Measurements from ENCODE around the gene ECE2.

Gene ECE2

DNA sequence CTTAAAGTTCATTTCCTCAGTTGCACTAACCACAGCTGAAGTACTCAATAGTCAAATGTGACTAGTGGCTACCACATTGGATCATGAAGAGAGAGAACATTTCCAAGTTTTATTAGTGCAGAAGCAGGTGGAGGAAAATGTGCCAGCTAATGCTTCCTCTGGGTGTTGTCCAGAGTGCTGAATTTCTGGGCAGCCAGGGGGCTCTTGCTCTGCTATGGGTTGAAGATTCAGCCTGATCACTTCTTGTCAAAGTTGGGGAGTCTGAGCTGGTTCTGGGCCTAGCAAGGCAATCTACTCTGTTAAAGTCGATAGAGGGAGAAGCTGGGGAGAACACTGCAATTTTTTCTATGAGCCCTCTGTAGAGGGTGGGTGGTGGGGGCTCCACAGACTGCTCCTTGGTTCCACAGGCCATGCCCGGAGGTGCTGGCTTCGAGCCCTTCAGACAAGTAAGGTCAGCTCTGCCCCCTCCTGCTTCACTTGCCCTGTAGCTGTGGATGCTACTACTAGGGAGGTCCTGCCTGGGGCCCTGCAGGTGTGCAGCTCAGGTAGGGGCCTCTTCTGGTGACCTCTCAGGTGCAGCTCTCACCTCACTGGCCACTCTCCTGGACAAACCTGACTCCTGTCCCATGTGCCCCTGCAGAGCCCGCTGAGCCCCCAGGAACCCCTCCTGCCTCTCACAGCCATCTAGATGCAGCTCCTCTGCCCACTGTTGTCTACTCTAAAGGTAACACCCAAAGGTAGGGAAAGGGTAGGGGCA, 35.3 kb upstream of the ECE2 start:
- no peak for DNase-seq (ENCODE audit: low read depth, low spot score)

DNA sequence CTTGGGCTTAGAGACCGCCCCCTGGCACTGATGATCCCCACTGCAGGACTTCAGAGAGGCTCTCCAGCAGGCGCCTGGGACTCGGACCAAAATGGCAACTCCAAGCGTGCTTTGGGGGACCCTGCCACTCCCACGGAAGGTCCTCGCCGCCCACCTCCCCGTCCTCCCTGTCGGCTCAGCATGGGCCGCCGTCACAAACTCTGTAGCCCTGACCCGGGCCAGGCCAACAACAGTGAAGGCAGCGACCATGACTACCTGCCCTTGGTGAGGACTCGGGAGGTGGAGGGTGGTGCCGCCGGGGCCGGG, 34.7 kb upstream of the ECE2 start:
- DNase-seq (ENCODE audit: low read depth, low spot score) = no peak

DNA sequence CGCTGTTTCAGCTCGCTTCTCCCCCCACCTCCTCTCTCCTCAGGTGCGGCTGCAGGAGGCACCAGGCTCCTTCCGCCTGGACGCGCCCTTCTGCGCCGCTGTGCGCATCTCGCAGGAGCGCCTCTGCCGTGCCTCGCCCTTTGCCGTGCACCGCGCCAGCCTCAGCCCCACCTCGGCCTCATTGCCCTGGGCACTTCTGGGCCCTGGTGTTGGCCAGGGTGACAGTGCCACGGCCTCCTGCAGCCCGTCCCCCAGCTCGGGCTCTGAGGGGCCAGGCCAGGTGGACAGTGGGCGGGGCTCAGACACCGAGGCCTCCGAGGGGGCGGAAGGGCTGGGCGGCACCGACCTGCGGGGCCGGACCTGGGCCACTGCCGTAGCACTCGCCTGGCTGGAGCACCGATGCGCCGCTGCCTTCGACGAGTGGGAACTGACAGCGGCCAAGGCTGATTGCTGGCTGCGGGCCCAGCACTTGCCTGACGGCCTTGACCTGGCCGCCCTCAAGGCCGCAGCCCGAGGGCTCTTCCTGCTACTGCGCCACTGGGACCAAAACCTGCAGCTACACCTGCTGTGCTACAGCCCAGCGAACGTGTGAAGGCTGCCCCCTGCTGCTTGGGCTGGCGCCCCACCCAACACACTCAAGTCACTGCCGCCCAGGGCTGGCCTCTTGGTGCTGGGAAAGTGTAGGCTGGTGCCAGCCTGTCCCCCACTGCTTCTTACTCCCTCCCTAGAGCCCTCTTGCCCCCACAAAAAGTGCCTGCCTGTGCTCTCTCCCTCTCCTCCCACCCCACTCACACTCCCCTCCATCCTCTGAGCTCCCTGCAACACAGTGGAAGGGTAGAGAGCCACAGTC, 34.1 kb upstream of the ECE2 start:
- DNase-seq (ENCODE audit: low read depth, low spot score) = no peak

GRCh38 chr3:184242297-184242685, 33.5 kb upstream of the ECE2 start:
- DNase-seq (ENCODE audit: low read depth, low spot score) = no peak

GRCh38 chr3:184248454-184249411, 27.1 kb upstream of the ECE2 start, which contains the start of gene ALG3:
TSS of gene ALG3 (minus strand) at chr3:184248962. CDS start at chr3:184248940, 22 bp downstream.
- peak; percentile 61 for DNase-seq (ENCODE audit: low read depth, low spot score)

DNA sequence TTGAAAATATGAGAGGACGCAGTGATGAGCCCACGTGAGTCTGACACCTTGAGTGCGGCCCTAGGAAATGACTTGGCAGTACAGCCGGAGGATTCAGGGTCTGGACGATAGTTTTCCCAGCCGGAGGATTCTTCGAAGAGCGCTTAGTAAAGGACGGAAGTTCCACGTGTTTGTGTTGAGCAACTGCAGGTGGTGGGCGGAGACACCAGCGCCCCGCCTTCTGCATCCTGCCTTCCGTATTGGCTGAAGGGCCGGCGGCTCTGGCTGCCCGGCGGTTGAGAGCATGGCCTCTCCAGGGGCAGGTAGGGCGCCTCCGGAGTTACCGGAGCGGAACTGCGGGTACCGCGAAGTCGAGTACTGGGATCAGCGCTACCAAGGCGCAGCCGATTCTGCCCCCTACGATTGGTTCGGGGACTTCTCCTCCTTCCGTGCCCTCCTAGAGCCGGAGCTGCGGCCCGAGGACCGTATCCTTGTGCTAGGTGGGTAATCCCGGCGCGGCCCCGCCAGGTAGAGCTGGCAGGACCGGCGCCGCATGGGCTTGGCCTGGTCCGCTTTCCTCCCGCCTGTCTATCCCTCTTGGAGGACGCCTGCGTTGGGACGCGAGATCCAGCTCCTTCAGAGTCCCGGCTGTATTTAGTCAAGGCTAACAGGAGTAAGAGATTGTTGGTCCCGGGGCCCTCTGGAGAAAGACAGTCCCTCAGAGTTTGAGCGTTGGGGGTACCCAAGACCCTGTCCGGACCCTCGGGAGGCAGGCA, 26.2 kb upstream of the ECE2 start, which contains the start of gene EEF1AKMT4:
TSS of gene EEF1AKMT4 (plus strand) at position 261 of the 755 bp plus-strand sequence. CDS start at position 284, 23 bp downstream.
- peak; percentile 89 for DNase-seq (ENCODE audit: low read depth, low spot score)

GRCh38 chr3:184250167-184250828, 25.5 kb upstream of the ECE2 start:
- DNase-seq (ENCODE audit: low read depth, low spot score) = peak; percentile 44

- no peak for DNase-seq (ENCODE audit: low read depth, low spot score)
Observed at GRCh38 chr3:184255291-184256039, 20.4 kb upstream of the ECE2 start.

- no peak for DNase-seq (ENCODE audit: low read depth, low spot score)
Observed at GRCh38 chr3:184257083-184257915, 18.5 kb upstream of the ECE2 start.

DNA sequence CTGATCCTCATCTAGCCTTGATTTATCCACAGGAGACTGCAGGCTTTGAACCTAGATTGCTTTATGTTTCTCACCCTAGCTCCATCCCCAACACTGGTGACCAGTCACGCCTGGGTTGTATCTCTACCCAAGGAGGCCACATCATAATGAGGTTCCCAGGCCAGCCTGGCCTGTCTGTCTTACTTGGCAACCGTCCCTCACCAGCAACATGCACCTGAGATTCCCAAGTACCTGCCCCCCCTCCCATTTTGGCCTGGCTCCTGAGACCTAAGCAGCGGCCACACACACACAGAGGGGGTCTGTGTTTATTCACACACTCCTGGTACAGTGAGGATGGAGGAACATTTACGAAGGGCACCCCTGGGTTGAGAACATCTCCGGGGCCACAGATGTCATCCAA, 16.9 kb upstream of the ECE2 start:
- no peak for DNase-seq (ENCODE audit: low read depth, low spot score)

DNA sequence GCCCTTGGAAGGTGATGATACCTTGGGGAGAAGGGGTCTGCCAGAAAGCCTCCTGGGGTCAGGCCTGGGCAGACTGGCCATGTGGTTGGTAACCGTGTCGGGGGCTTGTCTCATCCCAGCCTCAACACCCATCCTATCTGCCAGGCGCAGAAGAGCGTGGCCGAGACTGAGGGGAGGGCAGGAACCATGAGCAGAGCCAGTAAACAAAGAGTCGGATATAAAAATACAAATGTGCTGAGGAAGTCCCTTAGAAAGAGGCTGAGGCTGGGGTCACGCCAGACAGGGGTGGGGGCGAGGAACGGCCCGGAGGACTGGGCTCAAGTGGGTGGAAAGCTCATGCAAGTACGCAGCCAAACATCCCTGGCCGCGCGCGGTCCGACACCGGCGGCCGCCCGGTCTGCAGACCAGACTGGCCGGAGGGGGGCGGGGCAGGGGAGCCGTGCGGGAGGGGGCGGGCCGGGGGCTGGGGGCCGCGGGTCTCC, 16.4 kb upstream of the ECE2 start:
- DNase-seq (ENCODE audit: low read depth, low spot score) = no peak

DNA sequence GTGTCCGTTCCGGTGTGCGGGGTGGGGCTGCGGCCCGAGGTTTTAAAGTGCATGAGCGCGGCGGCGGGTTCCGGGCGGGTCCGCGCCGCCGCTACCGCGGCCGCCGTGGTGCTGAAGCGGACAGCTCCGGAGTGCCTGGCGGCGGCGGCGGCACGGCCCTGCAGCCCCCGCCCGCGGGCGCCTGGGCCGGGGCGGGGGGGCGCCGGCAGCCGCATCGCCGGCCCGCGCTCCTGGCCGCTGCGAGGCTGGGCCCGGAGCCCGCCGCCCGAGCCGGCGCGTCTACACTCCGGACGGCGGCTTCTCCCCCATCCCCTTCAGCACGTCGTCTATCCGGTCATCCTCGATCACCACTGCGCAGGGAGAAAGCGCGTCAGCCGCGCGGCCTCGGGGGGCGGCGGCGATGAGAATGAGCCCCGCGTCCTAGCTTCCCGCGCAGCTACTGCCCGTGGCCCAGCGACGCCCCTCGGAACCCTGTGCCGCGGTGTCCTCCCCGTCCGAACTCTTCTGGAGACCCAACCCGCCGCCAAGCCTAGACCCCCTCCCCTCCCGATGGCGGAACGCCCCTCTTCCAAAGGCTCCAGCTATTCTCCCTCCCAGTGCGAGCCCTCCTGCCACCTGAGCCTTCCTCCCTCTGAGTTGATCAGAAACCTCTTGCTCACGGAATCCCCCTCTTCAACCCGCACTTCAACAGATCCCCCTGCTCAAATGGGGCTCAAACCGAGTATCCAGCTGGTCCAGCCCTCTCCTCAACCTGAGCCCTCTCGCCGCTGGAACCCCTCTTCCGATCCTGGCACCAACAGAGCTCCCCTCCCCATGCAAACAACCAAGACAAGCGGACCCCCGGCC, 15.7 kb upstream of the ECE2 start:
- DNase-seq (ENCODE audit: low read depth, low spot score) = no peak

DNA sequence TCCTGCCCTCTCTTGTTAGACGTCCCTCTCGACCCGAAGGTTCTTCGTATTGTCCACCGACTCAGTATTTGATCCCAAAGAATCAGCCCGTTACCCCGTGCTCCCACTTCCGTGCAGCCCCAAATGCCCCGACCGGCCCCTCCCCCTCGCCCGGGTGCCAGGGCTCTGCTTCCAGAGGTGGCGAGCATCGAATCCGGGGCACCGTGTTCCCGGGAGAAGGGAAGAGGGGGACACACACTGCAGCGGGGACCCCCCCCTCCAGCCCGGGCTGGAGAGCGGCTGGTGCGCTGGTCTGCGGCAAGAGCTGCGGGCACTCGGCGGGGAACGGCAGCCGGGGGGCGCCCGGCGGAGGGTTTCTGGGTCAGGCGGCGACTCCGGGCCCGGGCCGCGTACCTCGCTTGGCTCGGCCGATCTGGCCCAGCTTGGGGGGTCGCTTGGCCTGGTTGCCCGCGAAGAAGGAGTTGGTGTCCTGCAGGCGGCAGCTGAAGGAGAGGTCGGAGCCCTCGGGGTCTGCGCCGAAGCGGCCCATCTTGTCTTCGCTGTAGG, 15.0 kb upstream of the ECE2 start:
- DNase-seq (ENCODE audit: low read depth, low spot score) = no peak

DNA sequence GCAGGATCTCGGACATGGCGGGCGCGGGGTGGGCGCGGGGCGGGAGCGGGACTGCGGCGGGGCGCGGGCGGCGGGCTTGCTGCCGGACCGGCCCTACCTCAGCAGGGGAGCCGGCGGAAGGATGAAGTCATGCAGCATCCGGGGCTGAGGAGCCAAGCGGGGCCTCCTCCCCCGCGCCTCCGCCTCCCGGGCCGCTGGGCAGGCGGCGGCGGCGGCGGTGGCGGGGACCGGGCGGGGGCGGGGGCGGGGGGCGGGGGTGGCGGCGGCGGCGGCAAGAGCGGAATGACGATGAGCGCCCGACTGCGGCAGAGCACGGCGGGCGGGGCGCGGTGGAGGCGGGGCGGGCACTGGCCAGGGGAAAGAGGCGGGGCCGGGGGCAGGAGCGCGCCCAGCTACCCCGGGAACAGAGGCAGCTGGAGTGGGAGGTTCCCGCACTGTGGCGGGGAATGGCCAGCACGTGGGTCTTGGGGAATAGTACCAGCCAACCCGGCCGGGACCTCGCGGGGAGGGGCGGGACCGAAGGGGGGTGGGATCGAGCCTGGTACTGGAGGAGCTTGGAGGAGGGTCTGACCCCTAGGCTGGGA, 14.5 kb upstream of the ECE2 start, which contains the start of gene CAMK2N2:
TSS of gene CAMK2N2 (minus strand) at position 284 of the 584 bp plus-strand sequence. CDS start at position 16, 268 bp downstream.
- DNase-seq (ENCODE audit: low read depth, low spot score) = no peak

DNA sequence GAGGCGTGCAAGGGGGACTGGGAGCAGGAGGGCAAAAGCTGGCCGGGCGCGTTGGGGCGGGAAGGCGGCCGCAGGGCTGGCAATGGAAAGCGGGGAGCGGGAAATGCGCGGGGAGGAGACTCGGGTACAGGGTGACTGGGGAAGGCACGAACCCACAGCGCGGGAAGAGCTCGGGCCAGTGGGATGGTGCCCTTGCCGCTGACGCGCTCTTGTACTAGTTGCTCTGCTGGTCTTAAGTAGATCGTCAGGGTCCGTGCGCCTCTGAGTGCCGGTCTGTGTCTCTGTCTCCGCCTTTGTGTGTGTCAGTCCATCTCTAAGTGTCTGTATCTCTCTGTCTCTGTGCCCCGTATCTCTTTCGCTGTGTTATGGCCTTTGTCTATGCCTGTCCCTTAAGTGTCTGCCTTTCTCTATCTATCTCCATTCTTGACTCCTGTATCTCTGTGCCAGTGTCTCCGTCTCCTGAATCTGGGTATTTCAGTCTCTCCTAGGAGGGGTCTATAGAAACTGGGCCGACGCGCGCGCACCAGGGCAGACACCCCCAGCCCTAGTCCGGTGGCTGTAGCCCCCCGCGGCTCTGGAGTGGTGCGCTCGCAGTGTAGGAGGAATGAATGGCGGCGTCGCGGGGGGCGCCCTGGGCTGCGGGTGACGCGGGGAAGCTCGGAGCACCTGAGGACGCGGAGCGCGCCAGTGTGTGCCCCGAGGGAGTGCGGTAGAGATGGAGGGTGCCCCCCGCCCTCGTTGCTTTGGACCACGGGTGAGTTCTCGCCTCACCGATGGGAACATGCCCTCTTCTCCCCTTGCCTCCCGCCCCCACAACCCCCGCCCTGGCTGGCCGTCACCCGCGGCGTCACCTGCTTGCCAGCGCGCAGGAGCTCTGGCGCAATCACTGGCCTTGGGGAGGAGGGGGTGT, 13.7 kb upstream of the ECE2 start:
- DNase-seq (ENCODE audit: low read depth, low spot score) = no peak

GRCh38 chr3:184262764-184263179, 13.1 kb upstream of the ECE2 start:
- DNase-seq (ENCODE audit: low read depth, low spot score) = no peak
